Stimulated activated CD4-positive, alpha-beta T cell treated with anti-CD3 and anti-CD28 coated beads, Interleukin-2, amount 100 ng/mL, for 48 hours (primary cell): ENCODE measurements around the gene UFC1.

Experiments
- DNase-seq, 2 donors: peaks; one replicate each; pipeline ENCODE4 v3.0.0-alpha.2; 2020

The UFC1 gene

GRCh38 chr1:161137881-161138280 is 15.9 kb upstream of the UFC1 start:
- DNase-seq, result no peak

GRCh38 chr1:161138431-161138830 is 15.3 kb upstream of the UFC1 start:
- no peak for DNase-seq

GRCh38 chr1:161139766-161140165 is 14.0 kb upstream of the UFC1 start:
- peak in 1 of 2 donors; percentile 25 for DNase-seq

GRCh38 chr1:161140755-161141400 is 12.9 kb upstream of the UFC1 start:
- DNase-seq, result no peak

- DNase-seq, result no peak
Measured at GRCh38 chr1:161145832-161146231, 7.9 kb upstream of the UFC1 start.

GRCh38 chr1:161153176-161153575 is 602 bp upstream of the UFC1 start:
- no peak for DNase-seq

GRCh38 chr1:161157867-161158266 is 4.1 kb downstream of the UFC1 start:
- DNase-seq, result no peak

- DNase-seq, result no peak
Measured at GRCh38 chr1:161158316-161159010, 4.7 kb downstream of the UFC1 start.

GRCh38 chr1:161159087-161159912 is 5.5 kb downstream of the UFC1 start, which contains the start of gene USP21:
USP21 (plus strand) TSS chr1:161159500; CDS start chr1:161160641, 1,141 bp downstream.
- peak; percentile 89 for DNase-seq

GRCh38 chr1:161159913-161160243 is 6.1 kb downstream of the UFC1 start:
- no peak for DNase-seq

- DNase-seq, result no peak
Measured at GRCh38 chr1:161160671-161161145, 6.9 kb downstream of the UFC1 start.

- no peak for DNase-seq
Measured at GRCh38 chr1:161161652-161162051, 7.9 kb downstream of the UFC1 start.

- no peak for DNase-seq
Measured at GRCh38 chr1:161162052-161162451, 8.3 kb downstream of the UFC1 start.

GRCh38 chr1:161162806-161163205 is 9.0 kb downstream of the UFC1 start:
- DNase-seq, result no peak

- DNase-seq, result no peak
Measured at GRCh38 chr1:161163793-161164192, 10.0 kb downstream of the UFC1 start.

GRCh38 chr1:161164901-161165610 is 11.3 kb downstream of the UFC1 start:
- DNase-seq, result no peak

- peak; percentile 80 to 86 for DNase-seq
Measured at GRCh38 chr1:161165742-161166668, 12.2 kb downstream of the UFC1 start, which contains the start of gene PPOX. PPOX (plus strand) TSS chr1:161166426; CDS start chr1:161166848, 422 bp downstream.

GRCh38 chr1:161166669-161167548 is 13.1 kb downstream of the UFC1 start:
- DNase-seq, result no peak

GRCh38 chr1:161168906-161169305 is 15.1 kb downstream of the UFC1 start:
- no peak for DNase-seq

- no peak for DNase-seq
Measured at GRCh38 chr1:161171191-161171590, 17.4 kb downstream of the UFC1 start.

- DNase-seq, result no peak
Measured at GRCh38 chr1:161171696-161172095, 17.9 kb downstream of the UFC1 start.
